IMR-90 (cell line): Measurements from ENCODE around the gene MYH3. TPM values are rescaled to one million over a fixed set of nuclear protein-coding genes. Genes with fewer than 3 reads are reported as not detected.

Experiments
- ATAC-seq: fragments of 200-7000 bp; cut with Tn5 transposase; 2 replicates; pipeline ENCODE4 v1.9.1; 2020; ENCODE audit warnings: low read depth, mild to moderate bottlenecking, moderate library complexity
- BruUV-seq: library from RNA; stranded (reverse); fragments of 400-500 nt; replicated peaks from 2 replicates; lab custom pipeline; 2021; lab: Mats Ljungman, UMichigan
- CTCF ChIA-PET: fragments of 300-600 bp; formaldehyde crosslinking; extraction: SDS; loops from one replicate; lab custom pipeline; 2021; ENCODE audit warnings: antibody characterized with exemption; lab: Yijun Ruan, JAX
- POLR2A ChIA-PET: fragments of 300-600 bp; sonication (Branson Sonifier 250); formaldehyde crosslinking; loops from one replicate; lab custom pipeline; 2022; ENCODE audit warnings: antibody characterized with exemption; ENCODE audit not compliant: unreplicated experiment; lab: Charles Lee
- DNase-seq: peaks from one replicate; pipeline ENCODE4 v3.0.0; 2013
- H2AFZ ChIP-seq: replicated peaks from 2 replicates; pipeline ENCODE3; 2013; ENCODE audit warnings: low read length, mild to moderate bottlenecking; ENCODE audit not compliant: poor library complexity
- H2AK5ac ChIP-seq: 2 replicates; pipeline ENCODE4 v1.6.1; 2013; ENCODE audit warnings: low read depth, low read length, inconsistent platforms
- H2AK9ac ChIP-seq: replicated peaks from 2 replicates; pipeline ENCODE3; 2013; ENCODE audit warnings: mild to moderate bottlenecking, low read depth, low read length, moderate library complexity; ENCODE audit not compliant: poor library complexity
- H2BK120ac ChIP-seq: 2 replicates; pipeline ENCODE4 v1.6.1; 2013; ENCODE audit warnings: low read depth, low read length, inconsistent platforms
- H2BK15ac ChIP-seq: 3 replicates; pipeline ENCODE4 v1.6.1; 2013; ENCODE audit warnings: low read depth, low read length, inconsistent platforms
- H2BK20ac ChIP-seq: 2 replicates; pipeline ENCODE4 v1.6.1; 2013; ENCODE audit warnings: low read depth, mild to moderate bottlenecking, inconsistent platforms, low read length, moderate library complexity
- H2BK5ac ChIP-seq: 2 replicates; pipeline ENCODE4 v1.6.1; 2013; ENCODE audit warnings: mild to moderate bottlenecking, low read depth, low read length, inconsistent platforms; ENCODE audit not compliant: poor library complexity, severe bottlenecking
- H3K14ac ChIP-seq: replicated peaks from 2 replicates; pipeline ENCODE4 v1.6.1; 2013; ENCODE audit warnings: low read depth, low read length, inconsistent platforms
- H3K18ac ChIP-seq: 2 replicates; pipeline ENCODE4 v1.6.1; 2013; ENCODE audit warnings: low read depth, low read length, control low read depth
- H3K23ac ChIP-seq: 2 replicates; pipeline ENCODE4 v1.6.1; 2013; ENCODE audit warnings: low read depth, low read length, inconsistent platforms
- H3K27ac ChIP-seq: 2 replicates; pipeline ENCODE4 v1.5.1; 2013; ENCODE audit warnings: mild to moderate bottlenecking, control low read depth, low read length; ENCODE audit not compliant: insufficient read depth
- H3K27me3 ChIP-seq: 2 replicates; pipeline ENCODE4 v1.6.1; 2013; ENCODE audit warnings: low read length; ENCODE audit not compliant: control insufficient read depth, insufficient read depth
- H3K36me3 ChIP-seq: 2 replicates; pipeline ENCODE4 v1.6.1; 2013; ENCODE audit warnings: low read length, mixed read lengths; ENCODE audit not compliant: control insufficient read depth, insufficient read depth
- H3K4ac ChIP-seq: 2 replicates; pipeline ENCODE4 v1.6.1; 2013; ENCODE audit warnings: low read depth, low read length, inconsistent platforms
- H3K4me1 ChIP-seq: 2 replicates; pipeline ENCODE4 v1.6.1; 2013; ENCODE audit warnings: low read length, mixed read lengths; ENCODE audit not compliant: control insufficient read depth, insufficient read depth
- H3K4me2 ChIP-seq: 2 replicates; pipeline ENCODE4 v1.6.1; 2013; ENCODE audit warnings: low read depth, mild to moderate bottlenecking, control low read depth, low read length, moderate library complexity
- H3K4me3 ChIP-seq: 2 replicates; pipeline ENCODE4 v1.5.1; 2013; ENCODE audit warnings: low read depth, mild to moderate bottlenecking, control low read depth, low read length, moderate library complexity; ENCODE audit not compliant: insufficient read depth
- H3K56ac ChIP-seq: 2 replicates; pipeline ENCODE4 v1.6.1; 2013; ENCODE audit warnings: low read length, inconsistent platforms; ENCODE audit not compliant: insufficient read depth; ENCODE audit errors: extremely low read depth
- H3K79me1 ChIP-seq, 2 experiments: 2 replicates each; pipeline ENCODE4 v1.6.1; 2013; ENCODE audit warnings: low read length in 2 of 2, inconsistent platforms in 1 of 2, low read depth in 1 of 2
- H3K9ac ChIP-seq: 2 replicates; pipeline ENCODE4 v1.6.1; 2013; ENCODE audit warnings: low read depth, low read length, control low read depth
- H3K9me1 ChIP-seq: 2 replicates; pipeline ENCODE4 v1.6.1; 2013; ENCODE audit warnings: low read length, inconsistent platforms; ENCODE audit not compliant: insufficient read depth
- H3K9me3 ChIP-seq: 2 replicates; pipeline ENCODE4 v1.6.1; 2013; ENCODE audit warnings: low read length; ENCODE audit not compliant: control insufficient read depth, insufficient read depth
- H4K20me1 ChIP-seq: 2 replicates; pipeline ENCODE4 v1.6.1; 2013; ENCODE audit warnings: low read length, inconsistent platforms; ENCODE audit not compliant: insufficient read depth
- H4K5ac ChIP-seq: 2 replicates; pipeline ENCODE4 v1.6.1; 2013; ENCODE audit warnings: mild to moderate bottlenecking, low read depth, low read length, control low read depth
- H4K8ac ChIP-seq, 2 experiments: 2 replicates each; pipeline ENCODE4 v1.6.1; 2013; ENCODE audit warnings: low read depth in 2 of 2, low read length in 2 of 2, control low read depth in 1 of 2, inconsistent platforms in 1 of 2
- H4K91ac ChIP-seq: 2 replicates; pipeline ENCODE4 v1.6.1; 2013; ENCODE audit warnings: low read depth, low read length, inconsistent platforms; ENCODE audit not compliant: insufficient read depth
- BHLHE40 ChIP-seq: fragments of 150-350 bp; IDR thresholded peaks from 2 replicates; pipeline ENCODE4 v1.6.1; 2016; ENCODE audit warnings: mild to moderate bottlenecking, low read depth, low read length
- CEBPB ChIP-seq: IDR thresholded peaks from 2 replicates; pipeline ENCODE4 v1.6.1; 2012; ENCODE audit warnings: low read depth, low read length, improper control_type of control experiment
- CHD1 ChIP-seq: IDR thresholded peaks from 2 replicates; pipeline ENCODE4 v1.6.1; 2012; ENCODE audit warnings: low read depth, low read length, improper control_type of control experiment
- FOS ChIP-seq: fragments of 150-350 bp; IDR thresholded peaks from 2 replicates; pipeline ENCODE4 v1.6.1; 2016; ENCODE audit warnings: low read depth, low read length
- MAFK ChIP-seq: IDR thresholded peaks from 2 replicates; pipeline ENCODE4 v1.6.1; 2012; ENCODE audit warnings: low read depth, low read length, improper control_type of control experiment
- MAZ ChIP-seq: IDR thresholded peaks from 2 replicates; pipeline ENCODE4 v1.6.1; 2012; ENCODE audit warnings: low read depth, mild to moderate bottlenecking, low read length, improper control_type of control experiment, moderate library complexity, borderline replicate concordance
- MXI1 ChIP-seq: IDR thresholded peaks from 2 replicates; pipeline ENCODE4 v1.6.1; 2012; ENCODE audit warnings: low read depth, mild to moderate bottlenecking, low read length, moderate library complexity, borderline replicate concordance
- NFE2L2 ChIP-seq: fragments of 150-350 bp; IDR thresholded peaks from 2 replicates; pipeline ENCODE4 v1.6.1; 2016; ENCODE audit warnings: low read depth, mild to moderate bottlenecking, low read length
- POLR2A ChIP-seq: IDR thresholded peaks from 2 replicates; pipeline ENCODE4 v1.6.1; 2012; ENCODE audit warnings: mild to moderate bottlenecking, low read depth, low read length
- RAD21 ChIP-seq: IDR thresholded peaks from 2 replicates; pipeline ENCODE4 v1.6.1; 2012; ENCODE audit warnings: low read length, improper control_type of control experiment
- RCOR1 ChIP-seq: IDR thresholded peaks from 2 replicates; pipeline ENCODE4 v1.6.1; 2012; ENCODE audit warnings: mild to moderate bottlenecking, low read length, improper control_type of control experiment; ENCODE audit not compliant: insufficient replicate concordance
- RFX5 ChIP-seq: IDR thresholded peaks from 2 replicates; pipeline ENCODE4 v1.8.0; 2012; ENCODE audit warnings: low read depth, mild to moderate bottlenecking, low read length, moderate library complexity
- SMC3 ChIP-seq: fragments of 150-350 bp; IDR thresholded peaks from 2 replicates; pipeline ENCODE4 v1.6.1; 2016; ENCODE audit warnings: low read depth, mild to moderate bottlenecking, antibody characterized with exemption, low read length, moderate library complexity
- WGBS, 2 experiments: methylation state at CpG; one replicate each; pipeline versions ENCODE4 v1.1.5 to v1.1.7; 2013; ENCODE audit warnings: missing lambda C conversion rate in 2 of 2; ENCODE audit not compliant: insufficient read length in 1 of 2; ENCODE audit errors: extremely low coverage in 2 of 2; 5-methylcytosine and 5-hydroxymethylcytosine counted together
- dilution Hi-C: fragments of 300-500 bp; cut with HindIII; formaldehyde crosslinking; loops from one replicate; pipeline ENCODE4 v1.14.3; 2018; ENCODE audit warnings: low sequenced_read_pairs; ENCODE audit not compliant: unreplicated experiment
- in situ Hi-C: fragments of 300-500 bp; cut with MboI; formaldehyde crosslinking; loops from 3 replicates; pipeline ENCODE4 v1.14.3; 2019; ENCODE audit warnings: low sequenced_read_pairs, inconsistent platforms, mixed read lengths
- intact Hi-C: fragments of 100-400 bp; cut with micrococcal nuclease; formaldehyde crosslinking; loops from 2 replicates; pipeline ENCODE4 v1.10.0; 2022
- polyA plus RNA-seq, 3 experiments: library from polyadenylated mRNA; depleted of rRNA; stranded (reverse); fragments of >200 nt; gene quantifications; 2 replicates each; pipeline ENCODE4 v1.2.3, GENCODE V29; 2012; ENCODE audit warnings: low replicate concordance in 1 of 3
- total RNA-seq: library from RNA; depleted of rRNA; stranded (reverse); fragments of >200 nt; gene quantifications from 2 replicates; pipeline ENCODE4 v1.2.3, GENCODE V29; 2012
- TF ChIP-seq, protein P1 (sequence below): conservative IDR thresholded peaks from 2 replicates; pipeline ENCODE4 v1.5.1; 2012; ENCODE audit warnings: mild to moderate bottlenecking, low read depth, low read length, improper control_type of control experiment
- TF ChIP-seq, protein P2 (sequence below): fragments of 150-350 bp; IDR thresholded peaks from 2 replicates; pipeline ENCODE4 v1.6.1; 2017; ENCODE audit warnings: mild to moderate bottlenecking, antibody characterized with exemption, low read length, low read depth
- TF ChIP-seq, protein P3 (sequence below): fragments of 150-350 bp; IDR thresholded peaks from 2 replicates; pipeline ENCODE4 v1.6.1; 2016; ENCODE audit warnings: low read depth, mild to moderate bottlenecking, low read length, moderate library complexity, borderline replicate concordance

Gene MYH3
- total and polyA plus RNA-seq, 2 of the 4 experiments (the other 2 are of a cell fraction): 0.54 to 0.63 TPM

DNA sequence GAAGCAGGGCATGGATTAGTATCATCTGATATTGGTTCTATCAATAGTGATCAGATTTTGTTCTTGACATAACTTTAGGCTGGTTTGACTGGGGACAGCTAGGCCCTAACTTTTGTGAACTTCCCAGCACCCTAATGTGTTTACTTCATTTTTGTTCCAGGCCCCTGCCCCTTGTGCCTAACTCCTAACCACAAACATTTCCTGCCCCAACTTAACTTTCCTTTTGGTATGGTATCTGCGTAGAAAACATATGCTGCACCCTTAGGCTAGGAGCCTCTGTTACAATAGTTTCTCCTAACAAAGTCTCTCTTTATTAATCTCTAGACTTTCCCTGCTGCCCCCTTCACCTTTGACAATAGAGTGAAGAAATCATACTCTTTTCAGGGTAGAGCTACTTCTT is 42.7 kb upstream of the MYH3 start:
- H4K8ac ChIP-seq: peak overlapping the region in 1 of 2 experiments; percentile 36; a peak in 1 of 4 replicates
- peaks cover 4% of the 10 kb centered on the region for H3K36me3 ChIP-seq
- H3K79me1 ChIP-seq: peaks cover 25 to 54% of the 10 kb centered on the region in 2 experiments
- H3K9ac ChIP-seq: no peak overlapping the region
- no peaks in the 10 kb centered on the region for H3K9me1 ChIP-seq
- no peak overlapping the region for H2BK15ac ChIP-seq
- peak overlapping the region; percentile 59; the same call in 1 of the 2 replicates for H3K23ac ChIP-seq
- no peak overlapping the region for H3K56ac ChIP-seq
- no peak overlapping the region for H2AK9ac ChIP-seq
- no peak overlapping the region for H3K4ac ChIP-seq
- H2BK120ac ChIP-seq: no peak overlapping the region
- DNase-seq (no peak), ATAC-seq (no peak)
- peaks cover 2% of the 10 kb centered on the region for H3K4me1 ChIP-seq
- no peaks in the 10 kb centered on the region for H3K9me3 ChIP-seq
- H3K4me3 ChIP-seq: no peak overlapping the region
- no peak overlapping the region for H2AFZ ChIP-seq
- intact Hi-C loops: loop anchor here (5.0 kb wide), 1 partner anchor 53 kb away; no protein-coding TSS in a partner anchor
- TF ChIP-seq BHLHE40: no peak
- TF ChIP-seq CEBPB: no peak
- no peak for TF ChIP-seq CHD1
- TF ChIP-seq NFE2L2: no peak
- TF ChIP-seq SMC3: no peak
- TF ChIP-seq RFX5: no peak
- no peak for TF ChIP-seq MXI1
- TF ChIP-seq, protein P1, sequence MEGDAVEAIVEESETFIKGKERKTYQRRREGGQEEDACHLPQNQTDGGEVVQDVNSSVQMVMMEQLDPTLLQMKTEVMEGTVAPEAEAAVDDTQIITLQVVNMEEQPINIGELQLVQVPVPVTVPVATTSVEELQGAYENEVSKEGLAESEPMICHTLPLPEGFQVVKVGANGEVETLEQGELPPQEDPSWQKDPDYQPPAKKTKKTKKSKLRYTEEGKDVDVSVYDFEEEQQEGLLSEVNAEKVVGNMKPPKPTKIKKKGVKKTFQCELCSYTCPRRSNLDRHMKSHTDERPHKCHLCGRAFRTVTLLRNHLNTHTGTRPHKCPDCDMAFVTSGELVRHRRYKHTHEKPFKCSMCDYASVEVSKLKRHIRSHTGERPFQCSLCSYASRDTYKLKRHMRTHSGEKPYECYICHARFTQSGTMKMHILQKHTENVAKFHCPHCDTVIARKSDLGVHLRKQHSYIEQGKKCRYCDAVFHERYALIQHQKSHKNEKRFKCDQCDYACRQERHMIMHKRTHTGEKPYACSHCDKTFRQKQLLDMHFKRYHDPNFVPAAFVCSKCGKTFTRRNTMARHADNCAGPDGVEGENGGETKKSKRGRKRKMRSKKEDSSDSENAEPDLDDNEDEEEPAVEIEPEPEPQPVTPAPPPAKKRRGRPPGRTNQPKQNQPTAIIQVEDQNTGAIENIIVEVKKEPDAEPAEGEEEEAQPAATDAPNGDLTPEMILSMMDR: no peak
- TF ChIP-seq FOS: no peak
- TF ChIP-seq, protein P2, sequence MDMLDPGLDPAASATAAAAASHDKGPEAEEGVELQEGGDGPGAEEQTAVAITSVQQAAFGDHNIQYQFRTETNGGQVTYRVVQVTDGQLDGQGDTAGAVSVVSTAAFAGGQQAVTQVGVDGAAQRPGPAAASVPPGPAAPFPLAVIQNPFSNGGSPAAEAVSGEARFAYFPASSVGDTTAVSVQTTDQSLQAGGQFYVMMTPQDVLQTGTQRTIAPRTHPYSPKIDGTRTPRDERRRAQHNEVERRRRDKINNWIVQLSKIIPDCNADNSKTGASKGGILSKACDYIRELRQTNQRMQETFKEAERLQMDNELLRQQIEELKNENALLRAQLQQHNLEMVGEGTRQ: no peak
- no peak for TF ChIP-seq POLR2A
- TF ChIP-seq, protein P3, sequence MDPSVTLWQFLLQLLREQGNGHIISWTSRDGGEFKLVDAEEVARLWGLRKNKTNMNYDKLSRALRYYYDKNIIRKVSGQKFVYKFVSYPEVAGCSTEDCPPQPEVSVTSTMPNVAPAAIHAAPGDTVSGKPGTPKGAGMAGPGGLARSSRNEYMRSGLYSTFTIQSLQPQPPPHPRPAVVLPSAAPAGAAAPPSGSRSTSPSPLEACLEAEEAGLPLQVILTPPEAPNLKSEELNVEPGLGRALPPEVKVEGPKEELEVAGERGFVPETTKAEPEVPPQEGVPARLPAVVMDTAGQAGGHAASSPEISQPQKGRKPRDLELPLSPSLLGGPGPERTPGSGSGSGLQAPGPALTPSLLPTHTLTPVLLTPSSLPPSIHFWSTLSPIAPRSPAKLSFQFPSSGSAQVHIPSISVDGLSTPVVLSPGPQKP: no peak
- TF ChIP-seq RAD21: no peak
- no peak for TF ChIP-seq MAFK
- no peak for TF ChIP-seq MAZ
- TF ChIP-seq RCOR1: no peak
- no peaks in the 10 kb centered on the region for H4K20me1 ChIP-seq
- no peak overlapping the region for H2BK5ac ChIP-seq
- dilution Hi-C loops: no loop called here
- no CpG with 5 or more reads among the region's 1 CpG for WGBS, 2 experiments
- H3K18ac ChIP-seq: no peak overlapping the region
- no peaks in the 10 kb centered on the region for H3K27me3 ChIP-seq
- no peak overlapping the region for H2BK20ac ChIP-seq
- CTCF ChIA-PET: interaction anchor here (0.6 kb wide), 1 partner anchor 23 kb away, joined by 3 read pairs; no protein-coding TSS in a partner anchor
- no peak overlapping the region for H3K27ac ChIP-seq
- H4K5ac ChIP-seq: no peak overlapping the region
- H3K4me2 ChIP-seq: no peak overlapping the region
- no peak overlapping the region for H3K14ac ChIP-seq
- in situ Hi-C loops: no loop called here
- POLR2A ChIA-PET: interaction anchor here (0.6 kb wide), 1 partner anchor 23 kb away, joined by 5 read pairs; no protein-coding TSS in a partner anchor
- no TSS peak for BruUV-seq
- H4K91ac ChIP-seq: no peak overlapping the region
- no peak overlapping the region for H2AK5ac ChIP-seq
